AG04449 (cell line): Measurements from ENCODE around the gene SORBS2.
"Not testable (repeated sequence)": the region's sequence is repeated elsewhere in the genome, so short reads cannot be mapped to it uniquely, and the experiment has no call there.

Experiments used
- CTCF ChIA-PET: fragments of 350-600 bp; formaldehyde crosslinking; extraction: SDS; loops from one replicate; lab custom pipeline; 2021; ENCODE audit warnings: antibody characterized with exemption; lab: Yijun Ruan, JAX
- POLR2A ChIA-PET: fragments of 400-600, 350-600 bp; formaldehyde crosslinking; extraction: SDS; loops from one replicate; lab custom pipeline; 2020; ENCODE audit warnings: antibody characterized with exemption, inconsistent platforms; lab: Yijun Ruan, JAX
- DNase-seq: peaks from one replicate; pipeline ENCODE4 v3.0.0-alpha.2; 2010; ENCODE audit warnings: low read depth, low spot score
- H3K4me3 ChIP-seq: 2 replicates; pipeline ENCODE4 v1.5.1; 2011; ENCODE audit warnings: low read depth, mild to moderate bottlenecking, control low read depth, low read length
- CTCF ChIP-seq: IDR thresholded peaks from one replicate; pipeline ENCODE4 v1.5.1; 2011; ENCODE audit warnings: mild to moderate bottlenecking, moderate library complexity, low read length, control low read depth, inconsistent platforms; ENCODE audit not compliant: insufficient read depth; ENCODE audit errors: missing control alignments

Gene SORBS2

GRCh38 chr4:185716141-185716551 lies 95.8 kb downstream of the SORBS2 start:
- ChIA-PET CTCF (no interaction called here), POLR2A (no interaction called here)

GRCh38 chr4:185714524-185714923 lies 97.5 kb downstream of the SORBS2 start:
- POLR2A ChIA-PET, H3K4me3 ChIP-seq, DNase-seq: not testable (repeated sequence)
- CTCF ChIA-PET = interaction anchor here (1.4 kb wide), 1 partner anchor 307 kb away, joined by 3 read pairs; no protein-coding TSS in a partner anchor

More at GRCh38 chr4:185716141-185716551, 95.8 kb downstream of the SORBS2 start:
- TF ChIP-seq CTCF = no peak
- H3K4me3 ChIP-seq = no peak overlapping the region
- DNase-seq = no peak

- POLR2A ChIA-PET = no interaction called here
- no peak for TF ChIP-seq CTCF
- CTCF ChIA-PET = interaction anchor here (1.6 to 1.9 kb wide), 2 partner anchors 17 to 73 kb away, joined by 4 to 5 read pairs; no protein-coding TSS in a partner anchor
- no peak for DNase-seq
- no peak overlapping the region for H3K4me3 ChIP-seq
Measured at GRCh38 chr4:185713731-185714130, 98.3 kb downstream of the SORBS2 start.

- TF ChIP-seq CTCF = no peak
Measured at GRCh38 chr4:185713272-185713671, 98.7 kb downstream of the SORBS2 start.

GRCh38 chr4:185712350-185713024 lies 99.5 kb downstream of the SORBS2 start:
- no peak overlapping the region for H3K4me3 ChIP-seq
- no peak for TF ChIP-seq CTCF
- ChIA-PET POLR2A (no interaction called here), CTCF (interaction anchor here (1.2 to 1.9 kb wide), 3 partner anchors 18 to 310 kb away, joined by 4 to 5 read pairs (median 4); no protein-coding TSS in a partner anchor)
- DNase-seq = no peak

More at GRCh38 chr4:185713272-185713671, 98.7 kb downstream of the SORBS2 start:
- no peak overlapping the region for H3K4me3 ChIP-seq
- no peak for DNase-seq
- CTCF ChIA-PET = interaction anchor here (1.2 to 1.9 kb wide), 3 partner anchors 18 to 309 kb away, joined by 4 to 5 read pairs (median 4); no protein-coding TSS in a partner anchor
- POLR2A ChIA-PET = no interaction called here

GRCh38 chr4:185711726-185712125 lies 100.3 kb downstream of the SORBS2 start:
- no peak for DNase-seq
- TF ChIP-seq CTCF = no peak
- H3K4me3 ChIP-seq = no peak overlapping the region
- ChIA-PET CTCF (no interaction called here), POLR2A (no interaction called here)
